Activated gamma-delta T cell treated with anti-CD3 and anti-CD28 coated beads, Interleukin-2, amount 50 U/mL, for 16 hours (primary cell): ENCODE results near the gene GAL3ST2.
A peak's percentile ranks its signal among the peaks of the same experiment; 100 is the strongest.
"Not testable (repeated sequence)": the region's sequence is repeated elsewhere in the genome, so short reads cannot be mapped to it uniquely, and the experiment has no call there.

Experiments used
- DNase-seq: peaks from one replicate; pipeline ENCODE4 v3.0.0-alpha.2; 2020; ENCODE audit warnings: low read depth

Gene GAL3ST2

GRCh38 chr2:241820625-241821384 lies 44.2 kb downstream of the GAL3ST2 start:
- DNase-seq, result no peak

- DNase-seq, result no peak
These were observed 45.0 kb downstream of the GAL3ST2 start for GRCh38 chr2:241821460-241822263.

- no peak for DNase-seq
These were observed 45.6 kb downstream of the GAL3ST2 start for GRCh38 chr2:241822264-241822623.

- not testable (repeated sequence) for DNase-seq
These were observed 47.2 kb downstream of the GAL3ST2 start for GRCh38 chr2:241823531-241824437.

- DNase-seq, result no peak
These were observed 50.8 kb downstream of the GAL3ST2 start for GRCh38 chr2:241827394-241827793.

GRCh38 chr2:241833101-241833663 lies 56.6 kb downstream of the GAL3ST2 start:
- no peak for DNase-seq

GRCh38 chr2:241833756-241834526 lies 57.3 kb downstream of the GAL3ST2 start:
- not testable (repeated sequence) for DNase-seq

GRCh38 chr2:241834527-241835210 lies 58.0 kb downstream of the GAL3ST2 start:
- DNase-seq, result no peak

- DNase-seq, result no peak
These were observed 59.0 kb downstream of the GAL3ST2 start for GRCh38 chr2:241835611-241836010.

- no peak for DNase-seq
These were observed 59.7 kb downstream of the GAL3ST2 start for GRCh38 chr2:241836292-241836691.

- DNase-seq, result no peak
These were observed 60.8 kb downstream of the GAL3ST2 start for GRCh38 chr2:241837197-241837965.

GRCh38 chr2:241841181-241842066 lies 64.8 kb downstream of the GAL3ST2 start:
- no peak for DNase-seq

- DNase-seq, result no peak
These were observed 65.4 kb downstream of the GAL3ST2 start for GRCh38 chr2:241842067-241842415.

GRCh38 chr2:241842620-241843211 lies 66.1 kb downstream of the GAL3ST2 start:
- peak; percentile 50 for DNase-seq

- no peak for DNase-seq
These were observed 66.9 kb downstream of the GAL3ST2 start for GRCh38 chr2:241843321-241844065.

- peak; percentile 71 for DNase-seq
These were observed 67.6 kb downstream of the GAL3ST2 start for GRCh38 chr2:241844066-241844728.
